H1 (cell line): ENCODE data around the gene GUCY2F. TPM values are rescaled to one million over a fixed set of nuclear protein-coding genes. Genes with fewer than 3 reads are reported as not detected.

ENCODE experiments used
- CTCF ChIA-PET: fragments of 300-600 bp; sonication (Branson Sonifier 250); formaldehyde crosslinking; loops from one replicate; lab custom pipeline; 2021; ENCODE audit not compliant: partially characterized antibody; lab: Charles Lee
- POLR2A ChIA-PET: fragments of 300-600 bp; sonication (Branson Sonifier 250); formaldehyde crosslinking; loops from one replicate; lab custom pipeline; 2021; ENCODE audit warnings: inconsistent platforms; ENCODE audit not compliant: partially characterized antibody; lab: Charles Lee
- DNase-seq, 2 experiments: peaks; one replicate each; pipeline versions ENCODE4 v3.0.0 to v3.0.0-alpha.2; 2010 to 2022; ENCODE audit warnings: low spot score in 2 of 2, low read depth in 1 of 2, mixed read lengths in 1 of 2
- FAIRE-seq: peaks from 2 replicates; lab custom pipeline; 2011; peaks lifted over from hg19 to GRCh38; lab: Jason Lieb, UNC
- H2AFZ ChIP-seq: 2 replicates; pipeline ENCODE4 v1.8.1; 2012; ENCODE audit warnings: low read length, inconsistent platforms
- H2AK5ac ChIP-seq: 2 replicates; pipeline ENCODE4 v1.6.1; 2013; ENCODE audit warnings: low read depth, low read length
- H2BK120ac ChIP-seq: replicated peaks from 2 replicates; pipeline ENCODE3; 2013; ENCODE audit warnings: low read depth, low read length, inconsistent platforms
- H2BK12ac ChIP-seq: 2 replicates; pipeline ENCODE4 v1.6.1; 2013; ENCODE audit warnings: low read depth, low read length
- H2BK15ac ChIP-seq: 2 replicates; pipeline ENCODE4 v1.6.1; 2013; ENCODE audit warnings: low read length
- H2BK20ac ChIP-seq: 2 replicates; pipeline ENCODE4 v1.6.1; 2013; ENCODE audit warnings: low read length
- H2BK5ac ChIP-seq: 2 replicates; pipeline ENCODE4 v1.6.1; 2013; ENCODE audit warnings: low read depth, low read length
- H3K14ac ChIP-seq: 2 replicates; pipeline ENCODE4 v1.6.1; 2013; ENCODE audit warnings: inconsistent platforms; ENCODE audit not compliant: insufficient read length
- H3K18ac ChIP-seq: 2 replicates; pipeline ENCODE4 v1.6.1; 2013; ENCODE audit warnings: low read length; ENCODE audit errors: extremely low read depth
- H3K23ac ChIP-seq: 2 replicates; pipeline ENCODE4 v1.6.1; 2013; ENCODE audit warnings: inconsistent platforms; ENCODE audit not compliant: insufficient read length
- H3K23me2 ChIP-seq: 2 replicates; pipeline ENCODE4 v1.6.1; 2013; ENCODE audit warnings: low read depth, low read length
- H3K27ac ChIP-seq: 2 replicates; pipeline ENCODE4 v1.6.1; 2011; ENCODE audit warnings: low read depth, low read length, inconsistent platforms
- H3K27me3 ChIP-seq, 4 experiments: replicated peaks in 1 of 4; 1 replicate in 1 of 4; 2 replicates in 3 of 4; pipeline versions ENCODE4 v1.6.1 to v1.8.1; 2011 to 2013; ENCODE audit warnings: low read length in 3 of 4, mild to moderate bottlenecking in 3 of 4, inconsistent platforms in 2 of 4, mixed read lengths in 2 of 4, moderate library complexity in 1 of 4; ENCODE audit not compliant: control insufficient read depth in 3 of 4, insufficient read depth in 3 of 4; ENCODE audit errors: extremely low read depth in 1 of 4
- H3K36me3 ChIP-seq, 4 experiments: 2 replicates each; pipeline versions ENCODE4 v1.6.1 to v1.8.1; 2011 to 2013; ENCODE audit warnings: mild to moderate bottlenecking in 4 of 4, low read length in 3 of 4, moderate library complexity in 2 of 4, control low read depth in 1 of 4, inconsistent platforms in 1 of 4; ENCODE audit not compliant: insufficient read depth in 4 of 4, control insufficient read depth in 2 of 4
- H3K4ac ChIP-seq: replicated peaks from 2 replicates; pipeline ENCODE3; 2013; ENCODE audit warnings: low read length, low read depth, mixed read lengths, inconsistent platforms; ENCODE audit not compliant: insufficient read length
- H3K4me1 ChIP-seq, 4 experiments: replicated peaks in 1 of 4; 1 replicate in 1 of 4; 2 replicates in 3 of 4; pipeline versions ENCODE4 v1.6.1 to v1.8.1; 2011 to 2013; ENCODE audit warnings: low read length in 3 of 4, inconsistent platforms in 2 of 4, mixed read lengths in 1 of 4; ENCODE audit not compliant: insufficient read depth in 4 of 4, control insufficient read depth in 3 of 4
- H3K4me2 ChIP-seq, 2 experiments: 2 replicates each; pipeline versions ENCODE4 v1.6.1 to v1.8.1; 2011 to 2013; ENCODE audit warnings: low read depth in 2 of 2, low read length in 2 of 2, control low read depth in 1 of 2, inconsistent platforms in 1 of 2, mild to moderate bottlenecking in 1 of 2; ENCODE audit not compliant: insufficient read depth in 1 of 2
- H3K4me3 ChIP-seq, 4 experiments: fragments of 200-600, 300-600 bp in 1 of 4; sonication (generic), shearing (Covaris generic), sonication (Bioruptor Twin) in 1 of 4; 2 replicates each; pipeline versions ENCODE4 v1.5.1 to v1.8.1; 2011 to 2016; ENCODE audit warnings: low read length in 4 of 4, low read depth in 3 of 4, control low read depth in 2 of 4, inconsistent platforms in 2 of 4, mild to moderate bottlenecking in 2 of 4, mixed read lengths in 1 of 4, moderate library complexity in 1 of 4; ENCODE audit not compliant: insufficient read depth in 2 of 4; ENCODE audit errors: extremely low read depth in 1 of 4
- H3K56ac ChIP-seq: replicated peaks from 2 replicates; pipeline ENCODE3; 2013; ENCODE audit warnings: low read depth, mild to moderate bottlenecking, mixed read lengths, low read length, inconsistent platforms; ENCODE audit not compliant: insufficient read length
- H3K79me1 ChIP-seq: 2 replicates; pipeline ENCODE4 v1.6.1; 2013; ENCODE audit warnings: low read depth, low read length, control low read depth
- H3K79me2 ChIP-seq, 2 experiments: 2 replicates each; pipeline versions ENCODE4 v1.6.1 to v1.8.1; 2012 to 2013; ENCODE audit warnings: low read length in 2 of 2, mild to moderate bottlenecking in 2 of 2, inconsistent platforms in 1 of 2; ENCODE audit not compliant: insufficient read depth in 2 of 2, control insufficient read depth in 1 of 2
- H3K9ac ChIP-seq, 4 experiments: replicated peaks in 1 of 4; 1 replicate in 1 of 4; 2 replicates in 3 of 4; pipeline versions ENCODE4 v1.6.1 to v1.8.1; 2011 to 2013; ENCODE audit warnings: low read depth in 3 of 4, low read length in 3 of 4, control low read depth in 2 of 4, mild to moderate bottlenecking in 2 of 4, moderate library complexity in 2 of 4, inconsistent platforms in 1 of 4; ENCODE audit errors: extremely low read depth in 1 of 4
- H3K9me3 ChIP-seq, 2 experiments: 2 replicates each; pipeline versions ENCODE4 v1.6.1 to v1.8.1; 2012 to 2013; ENCODE audit warnings: mild to moderate bottlenecking in 2 of 2, moderate library complexity in 2 of 2, control low read depth in 1 of 2, inconsistent platforms in 1 of 2, low read depth in 1 of 2, low read length in 1 of 2, mixed read lengths in 1 of 2; ENCODE audit not compliant: insufficient read depth in 2 of 2
- H4K20me1 ChIP-seq, 2 experiments: replicated peaks in 1 of 2; 2 replicates each; pipeline versions ENCODE3 to v1.8.1; 2011 to 2013; ENCODE audit warnings: inconsistent platforms in 2 of 2, low read length in 2 of 2, mild to moderate bottlenecking in 1 of 2; ENCODE audit not compliant: insufficient read depth in 2 of 2, control insufficient read depth in 1 of 2
- H4K5ac ChIP-seq: 2 replicates; pipeline ENCODE4 v1.6.1; 2013; ENCODE audit warnings: low read length, low read depth, mixed read lengths, inconsistent platforms; ENCODE audit not compliant: insufficient read length
- H4K8ac ChIP-seq: 2 replicates; pipeline ENCODE4 v1.8.0; 2013; ENCODE audit warnings: mild to moderate bottlenecking, moderate library complexity, low read length, inconsistent platforms; ENCODE audit not compliant: insufficient read depth; ENCODE audit errors: extremely low read depth
- H4K91ac ChIP-seq: replicated peaks from 2 replicates; pipeline ENCODE3; 2013; ENCODE audit warnings: low read length, mixed read lengths, inconsistent platforms; ENCODE audit not compliant: insufficient read length
- ATF2 ChIP-seq: IDR thresholded peaks from 2 replicates; pipeline ENCODE4 v1.6.1; 2012; ENCODE audit warnings: low read length, inconsistent platforms
- CBX5 ChIP-seq: fragments of 300-800, 300-1000 bp; sonication (generic); IDR thresholded peaks from 2 replicates; pipeline ENCODE4 v1.7.1; 2016; ENCODE audit warnings: antibody characterized with exemption, low read length, low read depth
- CHD2 ChIP-seq: IDR thresholded peaks from 2 replicates; pipeline ENCODE4 v1.6.1; 2012; ENCODE audit warnings: low read length, improper control_type of control experiment
- FOSL1 ChIP-seq: IDR thresholded peaks from 2 replicates; pipeline ENCODE4 v1.6.1; 2011; ENCODE audit warnings: mild to moderate bottlenecking, low read depth, low read length, moderate library complexity; ENCODE audit not compliant: insufficient read depth
- GABPA ChIP-seq: IDR thresholded peaks from 2 replicates; pipeline ENCODE4 v1.6.1; 2011; ENCODE audit warnings: mild to moderate bottlenecking, low read length, moderate library complexity, borderline replicate concordance; ENCODE audit not compliant: insufficient read depth
- HDAC2 ChIP-seq, 2 experiments: fragments of 300-600 bp in 1 of 2; sonication (generic) in 1 of 2; IDR thresholded peaks; 2 replicates each; pipeline ENCODE4 v1.6.1; 2011 to 2012; ENCODE audit warnings: low read depth in 2 of 2, low read length in 2 of 2, mild to moderate bottlenecking in 2 of 2, moderate library complexity in 2 of 2, borderline replicate concordance in 1 of 2, inconsistent platforms in 1 of 2
- JUND ChIP-seq: IDR thresholded peaks from 2 replicates; pipeline ENCODE4 v1.6.1; 2011; ENCODE audit warnings: mild to moderate bottlenecking, improper control_type of control experiment, low read length
- KDM4A ChIP-seq: IDR thresholded peaks from one replicate; pipeline ENCODE4 v1.7.1; 2012; ENCODE audit warnings: low read depth, mild to moderate bottlenecking, moderate library complexity, low read length, inconsistent platforms; ENCODE audit not compliant: severe bottlenecking
- POU5F1 ChIP-seq: IDR thresholded peaks from 2 replicates; pipeline ENCODE4 v1.6.1; 2011; ENCODE audit warnings: low read depth, mild to moderate bottlenecking, low read length, moderate library complexity
- RBBP5 ChIP-seq: IDR thresholded peaks from 2 replicates; pipeline ENCODE4 v1.7.1; 2012; ENCODE audit warnings: low read depth, mild to moderate bottlenecking, inconsistent platforms, low read length, moderate library complexity, borderline replicate concordance
- SIN3A ChIP-seq, 2 experiments: IDR thresholded peaks in 1 of 2; conservative IDR thresholded peaks in 1 of 2; 2 replicates each; pipeline ENCODE4 v1.6.1; 2011 to 2012; ENCODE audit warnings: low read length in 2 of 2, improper control_type of control experiment in 1 of 2, low read depth in 1 of 2, mild to moderate bottlenecking in 1 of 2
- SIRT6 ChIP-seq: IDR thresholded peaks from one replicate; pipeline ENCODE4 v1.7.1; 2012; ENCODE audit warnings: low read length, inconsistent platforms
- TAF7 ChIP-seq: optimal IDR thresholded peaks from 2 replicates; pipeline ENCODE3; 2011; ENCODE audit warnings: low read depth, mild to moderate bottlenecking, inconsistent platforms, low read length, moderate library complexity, borderline replicate concordance
- WGBS, 2 experiments: shearing (Covaris generic) in 1 of 2; methylation state at CpG; one replicate each; pipeline versions ENCODE4 v1.1.6 to v1.1.7; 2013 to 2015; ENCODE audit warnings: low lambda C conversion rate in 2 of 2, mixed read lengths in 2 of 2, inconsistent platforms in 1 of 2, low coverage in 1 of 2, missing lambda C conversion rate in 1 of 2; ENCODE audit not compliant: insufficient replicate concordance in 2 of 2, insufficient coverage in 1 of 2, insufficient read length in 1 of 2; ENCODE audit errors: extremely low coverage in 1 of 2, missing lambda C conversion rate in 1 of 2; 5-methylcytosine and 5-hydroxymethylcytosine counted together
- polyA plus RNA-seq, 7 experiments: library from polyadenylated mRNA; depleted of rRNA in 3 of 7; stranded (reverse) in 5 of 7; unstranded in 2 of 7; fragments of >200 nt in 5 of 7; fragments of 200-250 nt in 2 of 7; gene quantifications; 1 replicate in 5 of 7; 2 replicates in 1 of 7; 4 replicates in 1 of 7; pipeline versions ENCODE4 v1.2.1 to v1.2.3, GENCODE V29; 2011 to 2013; ENCODE audit warnings: missing spikeins in 2 of 7, mixed read lengths in 2 of 7
- total RNA-seq: library from RNA; stranded (reverse); fragmentation: NEBNext Ultra II Directional; extraction: Animal tissue kit (Norgen Biotek cat#: 25700); gene quantifications from 2 replicates; pipeline ENCODE4 v1.2.1, GENCODE V29; 2021

Gene GUCY2F
- total and polyA plus RNA-seq, 2 of the 8 experiments (the other 6 are each of a cell fraction or from before 2014, with no cell fraction given) = 0.02 TPM; not detected in 1

DNA sequence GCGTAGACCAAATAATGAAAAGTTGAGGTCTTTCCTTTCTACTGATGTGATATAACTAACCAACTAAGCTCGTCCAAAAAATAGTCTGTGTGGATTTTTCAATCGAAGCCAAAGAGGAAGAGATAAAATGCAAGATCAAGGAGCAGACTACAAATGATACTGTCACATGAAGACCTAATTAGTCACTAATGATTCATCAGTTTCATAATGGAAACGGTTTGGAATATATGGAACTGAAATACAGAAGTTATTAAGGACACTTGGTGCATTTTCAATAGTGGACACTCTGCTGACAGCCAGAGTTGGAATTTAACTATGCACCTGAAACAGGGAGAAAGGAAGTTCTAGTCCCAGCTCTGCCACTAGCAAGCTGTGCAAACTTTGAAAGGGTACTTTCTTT lies 119.8 kb downstream of the GUCY2F start:
- Histone ChIP-seq H4K91ac (no peak overlapping the region), H3K18ac (no peak overlapping the region), H3K4me3 (no peak overlapping the region), H3K79me1 (no peaks in the 10 kb centered on the region), H3K56ac (no peak overlapping the region), H3K23me2 (no peaks in the 10 kb centered on the region), H4K5ac (no peak overlapping the region), H4K20me1 (no peaks in the 10 kb centered on the region), H3K9ac (no peak overlapping the region), H2BK12ac (no peak overlapping the region), H3K27me3 (no peaks in the 10 kb centered on the region), H3K4me1 (no peaks in the 10 kb centered on the region), H3K9me3 (no peaks in the 10 kb centered on the region), H2BK5ac (no peak overlapping the region), H4K8ac (no peak overlapping the region), H3K4me2 (no peak overlapping the region), H3K4ac (no peak overlapping the region), H2AFZ (no peak overlapping the region), H2BK15ac (no peak overlapping the region), H3K27ac (no peak overlapping the region), H2AK5ac (no peak overlapping the region), H3K79me2 (no peaks in the 10 kb centered on the region), H3K23ac (no peak overlapping the region), H2BK120ac (no peak overlapping the region), H2BK20ac (no peak overlapping the region), H3K14ac (no peak overlapping the region), H3K36me3 (no peaks in the 10 kb centered on the region)
- no peak for FAIRE-seq
- ChIA-PET CTCF (no interaction called here), POLR2A (no interaction called here)
- DNase-seq = no peak
- WGBS, 2 experiments = 88% methylated on average over 4 of the region's 4 CpGs; no CpG with 5 or more reads in 1 of the 2 experiments
- TF ChIP-seq RBBP5 = no peak
- no peak for TF ChIP-seq POU5F1
- no peak for TF ChIP-seq TAF7
- no peak for TF ChIP-seq FOSL1
- no peak for TF ChIP-seq GABPA
- TF ChIP-seq ATF2 = no peak
- no peak for TF ChIP-seq CHD2
- TF ChIP-seq CBX5 = no peak
- TF ChIP-seq SIN3A (conservative IDR thresholded peaks at IDR 0.05 in 1 of 2, IDR thresholded peaks at IDR 0.05 in 1 of 2; ENCODE audit: low read depth in 1 of 2, low read length in 2 of 2) = no peak
- no peak for TF ChIP-seq KDM4A
- TF ChIP-seq SIRT6 = no peak
- TF ChIP-seq HDAC2 (IDR thresholded peaks at IDR 0.05; ENCODE audit: borderline replicate concordance in 1 of 2, low read depth in 2 of 2, low read length in 2 of 2) = no peak
- TF ChIP-seq JUND = no peak
